HEK293 (cell line): ENCODE data around the gene SYNJ1.

Source experiments
- BCL11A ChIP-seq: fragments of 450-650 bp; formaldehyde crosslinking; IDR thresholded peaks from 2 replicates; pipeline ENCODE4 v1.5.1; 2016; ENCODE audit warnings: low read depth, missing biosample characterization, missing genetic modification characterization
- ELK4 ChIP-seq: IDR thresholded peaks from 2 replicates; pipeline ENCODE4 v1.6.1; 2011; ENCODE audit warnings: mild to moderate bottlenecking, low read depth, low read length, borderline replicate concordance
- HOXD13 ChIP-seq: sonication (generic); formaldehyde crosslinking; IDR thresholded peaks from 2 replicates; pipeline ENCODE4 v1.8.0; 2022; ENCODE audit warnings: missing genetic modification reagents, borderline replicate concordance
- IKZF3 ChIP-seq: fragments of 450-650 bp; IDR thresholded peaks from 2 replicates; pipeline ENCODE4 v1.5.0; 2018; ENCODE audit warnings: missing biosample characterization, mild to moderate bottlenecking, missing genetic modification characterization, moderate library complexity
- KLF10 ChIP-seq: fragments of 450-650 bp; IDR thresholded peaks from 2 replicates; pipeline ENCODE4 v1.5.1; 2018; ENCODE audit warnings: missing biosample characterization, mild to moderate bottlenecking, missing genetic modification characterization
- KLF7 ChIP-seq: fragments of 450-650 bp; formaldehyde crosslinking; IDR thresholded peaks from 2 replicates; pipeline ENCODE4 v1.5.1; 2016; ENCODE audit warnings: missing biosample characterization, missing genetic modification characterization, borderline replicate concordance
- MYNN ChIP-seq: fragments of 450-650 bp; formaldehyde crosslinking; IDR thresholded peaks from 2 replicates; pipeline ENCODE4 v1.5.1; 2016; ENCODE audit warnings: missing biosample characterization, missing genetic modification characterization, borderline replicate concordance
- PRDM1 ChIP-seq: fragments of 450-650 bp; formaldehyde crosslinking; IDR thresholded peaks from 2 replicates; pipeline ENCODE4; 2016; ENCODE audit warnings: missing biosample characterization, missing genetic modification characterization
- SP3 ChIP-seq: fragments of 450-650 bp; formaldehyde crosslinking; IDR thresholded peaks from 2 replicates; pipeline ENCODE4 v1.5.1; 2016; ENCODE audit warnings: missing biosample characterization, missing genetic modification characterization
- SP7 ChIP-seq: fragments of 450-650 bp; formaldehyde crosslinking; IDR thresholded peaks from 2 replicates; pipeline ENCODE4 v1.5.1; 2016; ENCODE audit warnings: missing biosample characterization, missing genetic modification characterization
- YY1 ChIP-seq: fragments of 450-650 bp; formaldehyde crosslinking; IDR thresholded peaks from 2 replicates; pipeline ENCODE4 v1.5.1; 2018; ENCODE audit warnings: missing biosample characterization, missing genetic modification characterization
- ZFHX2 ChIP-seq: fragments of 450-650 bp; formaldehyde crosslinking; conservative IDR thresholded peaks from 2 replicates; pipeline ENCODE4 v1.5.1; 2016; ENCODE audit warnings: missing biosample characterization, missing genetic modification characterization
- ZFP3 ChIP-seq: fragments of 450-650 bp; formaldehyde crosslinking; IDR thresholded peaks from 2 replicates; pipeline ENCODE4 v1.5.1; 2016; ENCODE audit warnings: low read depth, missing biosample characterization, missing genetic modification characterization
- ZNF10 ChIP-seq: fragments of 450-650 bp; formaldehyde crosslinking; IDR thresholded peaks from 2 replicates; pipeline ENCODE4 v1.5.1; 2017; ENCODE audit warnings: missing biosample characterization, missing genetic modification characterization
- ZNF121 ChIP-seq: fragments of 450-650 bp; formaldehyde crosslinking; IDR thresholded peaks from 2 replicates; pipeline ENCODE4 v1.5.1; 2016; ENCODE audit warnings: missing biosample characterization, missing genetic modification characterization
- ZNF140 ChIP-seq: fragments of 450-650 bp; formaldehyde crosslinking; IDR thresholded peaks from 2 replicates; pipeline ENCODE4 v1.5.1; 2016; ENCODE audit warnings: missing biosample characterization, missing genetic modification characterization
- ZNF214 ChIP-seq: fragments of 450-650 bp; formaldehyde crosslinking; IDR thresholded peaks from 2 replicates; pipeline ENCODE4 v1.5.1; 2017; ENCODE audit warnings: missing biosample characterization, mild to moderate bottlenecking, missing genetic modification characterization, borderline replicate concordance
- ZNF266 ChIP-seq: fragments of 450-650 bp; formaldehyde crosslinking; IDR thresholded peaks from 2 replicates; pipeline ENCODE4 v1.5.1; 2016; ENCODE audit warnings: missing biosample characterization, missing genetic modification characterization, low read depth
- ZNF302 ChIP-seq: fragments of 450-650 bp; formaldehyde crosslinking; IDR thresholded peaks from 2 replicates; pipeline ENCODE4 v1.5.1; 2016; ENCODE audit warnings: missing biosample characterization, missing genetic modification characterization, low read depth
- ZNF311 ChIP-seq: fragments of 450-650 bp; formaldehyde crosslinking; IDR thresholded peaks from 2 replicates; pipeline ENCODE4 v1.5.1; 2017; ENCODE audit warnings: missing biosample characterization, missing genetic modification characterization, borderline replicate concordance
- ZNF324 ChIP-seq: fragments of 450-650 bp; formaldehyde crosslinking; IDR thresholded peaks from 2 replicates; pipeline ENCODE4 v1.5.1; 2016; ENCODE audit warnings: missing biosample characterization, missing genetic modification characterization
- ZNF394 ChIP-seq: fragments of 450-650 bp; formaldehyde crosslinking; IDR thresholded peaks from 2 replicates; pipeline ENCODE4 v1.5.1; 2016; ENCODE audit warnings: missing biosample characterization, missing genetic modification characterization, mild to moderate bottlenecking, moderate library complexity, borderline replicate concordance
- ZNF404 ChIP-seq: fragments of 450-650 bp; formaldehyde crosslinking; IDR thresholded peaks from 2 replicates; pipeline ENCODE4 v1.5.1; 2017; ENCODE audit warnings: missing biosample characterization, missing genetic modification characterization
- ZNF473 ChIP-seq: fragments of 450-650 bp; formaldehyde crosslinking; IDR thresholded peaks from 2 replicates; pipeline ENCODE4 v1.5.1; 2017; ENCODE audit warnings: missing biosample characterization, missing genetic modification characterization
- ZNF514 ChIP-seq: fragments of 450-650 bp; formaldehyde crosslinking; IDR thresholded peaks from 2 replicates; pipeline ENCODE4 v1.5.1; 2016; ENCODE audit warnings: missing biosample characterization, missing genetic modification characterization
- ZNF529 ChIP-seq: fragments of 450-650 bp; formaldehyde crosslinking; IDR thresholded peaks from 2 replicates; pipeline ENCODE4 v1.5.1; 2017; ENCODE audit warnings: missing genetic modification characterization, missing biosample characterization; ENCODE audit not compliant: insufficient replicate concordance
- ZNF544 ChIP-seq: fragments of 450-650 bp; formaldehyde crosslinking; IDR thresholded peaks from 2 replicates; pipeline ENCODE4 v1.5.0; 2017; ENCODE audit warnings: missing biosample characterization, missing genetic modification characterization
- ZNF548 ChIP-seq: fragments of 450-650 bp; formaldehyde crosslinking; IDR thresholded peaks from 2 replicates; pipeline ENCODE4 v1.5.1; 2016; ENCODE audit warnings: missing biosample characterization, missing genetic modification characterization
- ZNF555 ChIP-seq: fragments of 450-650 bp; formaldehyde crosslinking; conservative IDR thresholded peaks from 2 replicates; pipeline ENCODE4 v1.5.1; 2017; ENCODE audit warnings: missing biosample characterization, mild to moderate bottlenecking, missing genetic modification characterization, inconsistent platforms
- ZNF558 ChIP-seq: fragments of 450-650 bp; formaldehyde crosslinking; IDR thresholded peaks from 2 replicates; pipeline ENCODE4 v1.5.1; 2016; ENCODE audit warnings: missing biosample characterization, missing genetic modification characterization
- ZNF623 ChIP-seq: fragments of 450-650 bp; formaldehyde crosslinking; IDR thresholded peaks from 2 replicates; pipeline ENCODE4 v1.5.1; 2016; ENCODE audit warnings: missing biosample characterization, missing genetic modification characterization
- ZNF626 ChIP-seq: fragments of 450-650 bp; sonication (Bioruptor Pico); formaldehyde crosslinking; IDR thresholded peaks from 2 replicates; pipeline ENCODE4 v1.5.1; 2018; ENCODE audit warnings: missing biosample characterization, missing genetic modification characterization, inconsistent platforms
- ZNF658 ChIP-seq: fragments of 450-650 bp; formaldehyde crosslinking; IDR thresholded peaks from 2 replicates; pipeline ENCODE4; 2016; ENCODE audit warnings: missing biosample characterization, missing genetic modification characterization
- ZNF677 ChIP-seq: fragments of 450-650 bp; IDR thresholded peaks from 2 replicates; pipeline ENCODE4 v1.5.0; 2018; ENCODE audit warnings: missing biosample characterization, mild to moderate bottlenecking, missing genetic modification characterization, moderate library complexity
- ZNF76 ChIP-seq: fragments of 450-650 bp; formaldehyde crosslinking; IDR thresholded peaks from 2 replicates; pipeline ENCODE4; 2016; ENCODE audit warnings: low read depth, missing biosample characterization, missing genetic modification characterization, borderline replicate concordance
- TF ChIP-seq, protein P1 (sequence below): fragments of 450-650 bp; formaldehyde crosslinking; IDR thresholded peaks from 2 replicates; pipeline ENCODE4 v1.5.1; 2016; ENCODE audit warnings: missing biosample characterization, missing genetic modification characterization
- TF ChIP-seq, protein P2 (sequence below): fragments of 450-650 bp; formaldehyde crosslinking; IDR thresholded peaks from 2 replicates; pipeline ENCODE4 v1.5.1; 2016; ENCODE audit warnings: missing biosample characterization, missing genetic modification characterization
- TF ChIP-seq, protein P3 (sequence below): sonication (generic); formaldehyde crosslinking; IDR thresholded peaks from 2 replicates; pipeline ENCODE4 v1.8.1; 2022; ENCODE audit warnings: mild to moderate bottlenecking, moderate library complexity, missing genetic modification reagents

Gene SYNJ1

DNA sequence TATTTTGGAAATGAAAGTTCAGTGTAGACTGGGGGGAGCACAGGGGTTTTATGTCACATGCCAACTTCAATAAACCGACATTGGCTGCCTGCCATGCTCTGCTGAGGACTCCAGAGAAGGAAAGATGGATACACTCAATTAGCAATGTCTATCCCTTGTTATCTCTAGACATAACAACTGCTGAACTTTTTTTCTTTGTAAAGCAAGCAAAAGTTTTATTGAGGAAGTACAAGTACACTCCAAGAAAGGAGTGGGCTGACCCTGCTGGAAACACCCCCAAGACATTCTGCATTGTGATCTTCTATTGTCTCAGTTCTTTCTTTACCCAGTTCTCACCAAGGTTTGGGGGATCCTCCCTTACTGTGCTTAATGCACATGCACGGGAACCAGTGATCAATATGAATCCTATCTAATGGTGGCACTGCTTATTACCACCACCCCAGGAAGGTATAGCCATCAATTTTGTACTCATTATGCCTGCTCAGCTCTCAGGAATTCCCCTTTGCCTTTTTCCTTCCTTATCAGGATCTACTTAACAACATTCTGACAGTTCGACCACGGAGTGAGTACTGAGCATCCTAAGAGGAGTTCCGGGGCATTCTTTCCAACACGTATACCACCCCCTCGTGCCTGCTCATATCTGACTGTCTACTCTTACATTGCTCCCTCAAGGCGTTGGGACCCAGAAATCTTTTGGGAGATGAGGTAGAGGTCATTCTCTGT, 28.7 kb downstream of the SYNJ1 start (continued):
- TF ChIP-seq ZNF623 (tag by site-specific recombination) (no peak), ZNF10 (tag by site-specific recombination) (0 out of 2 replicates have a peak, but pooled peaks have one; percentile 42), ZNF548 (tag by site-specific recombination) (no peak), SP3 (no peak), ZNF76 (no peak), ELK4 (no peak), SP7 (tag by site-specific recombination) (no peak), ZNF121 (no peak), IKZF3 (tag by site-specific recombination) (0 out of 2 replicates have a peak, but pooled peaks have one; percentile 21), ZNF514 (tag by site-specific recombination) (no peak), ZNF394 (tag by site-specific recombination) (no peak), ZNF677 (no peak), ZNF266 (tag by site-specific recombination) (no peak), YY1 (no peak), ZNF626 (tag by site-specific recombination) (no peak), ZNF311 (tag by site-specific recombination) (no peak), ZNF324 (tag by site-specific recombination) (no peak), KLF10 (peak; percentile 42; the same call in 1 of the 2 replicates), KLF7 (tag by site-specific recombination) (no peak), ZNF473 (tag by site-specific recombination) (no peak), ZNF214 (no peak), ZNF404 (tag by site-specific recombination) (no peak), HOXD13 (CRISPR knock-in tag) (no peak), ZNF544 (tag by site-specific recombination) (no peak), ZFP3 (tag by site-specific recombination) (no peak), ZFHX2 (no peak), ZNF558 (no peak), ZNF140 (tag by site-specific recombination) (no peak), BCL11A (0 out of 2 replicates have a peak, but pooled peaks have one; percentile 18), ZNF658 (tag by site-specific recombination) (no peak), MYNN (tag by site-specific recombination) (no peak), PRDM1 (tag by site-specific recombination) (no peak), ZNF302 (tag by site-specific recombination) (no peak), ZNF529 (tag by site-specific recombination) (no peak), ZNF555 (tag by site-specific recombination) (no peak)
- TF ChIP-seq, protein P1, sequence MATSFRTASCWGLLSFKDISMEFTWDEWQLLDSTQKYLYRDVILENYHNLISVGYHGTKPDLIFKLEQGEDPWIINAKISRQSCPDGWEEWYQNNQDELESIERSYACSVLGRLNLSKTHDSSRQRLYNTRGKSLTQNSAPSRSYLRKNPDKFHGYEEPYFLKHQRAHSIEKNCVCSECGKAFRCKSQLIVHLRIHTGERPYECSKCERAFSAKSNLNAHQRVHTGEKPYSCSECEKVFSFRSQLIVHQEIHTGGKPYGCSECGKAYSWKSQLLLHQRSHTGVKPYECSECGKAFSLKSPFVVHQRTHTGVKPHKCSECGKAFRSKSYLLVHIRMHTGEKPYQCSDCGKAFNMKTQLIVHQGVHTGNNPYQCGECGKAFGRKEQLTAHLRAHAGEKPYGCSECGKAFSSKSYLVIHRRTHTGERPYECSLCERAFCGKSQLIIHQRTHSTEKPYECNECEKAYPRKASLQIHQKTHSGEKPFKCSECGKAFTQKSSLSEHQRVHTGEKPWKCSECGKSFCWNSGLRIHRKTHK (tag by site-specific recombination): no peak
- TF ChIP-seq, protein P2, sequence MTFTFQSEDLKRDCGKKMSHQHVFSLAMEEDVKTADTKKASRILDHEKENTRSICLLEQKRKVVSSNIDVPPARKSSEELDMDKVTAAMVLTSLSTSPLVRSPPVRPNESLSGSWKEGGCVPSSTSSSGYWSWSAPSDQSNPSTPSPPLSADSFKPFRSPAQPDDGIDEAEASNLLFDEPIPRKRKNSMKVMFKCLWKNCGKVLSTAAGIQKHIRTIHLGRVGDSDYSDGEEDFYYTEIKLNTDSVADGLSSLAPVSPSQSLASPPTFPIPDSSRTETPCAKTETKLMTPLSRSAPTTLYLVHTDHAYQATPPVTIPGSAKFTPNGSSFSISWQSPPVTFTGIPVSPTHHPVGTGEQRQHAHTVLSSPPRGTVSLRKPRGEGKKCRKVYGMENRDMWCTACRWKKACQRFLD: no peak
- TF ChIP-seq, protein P3, sequence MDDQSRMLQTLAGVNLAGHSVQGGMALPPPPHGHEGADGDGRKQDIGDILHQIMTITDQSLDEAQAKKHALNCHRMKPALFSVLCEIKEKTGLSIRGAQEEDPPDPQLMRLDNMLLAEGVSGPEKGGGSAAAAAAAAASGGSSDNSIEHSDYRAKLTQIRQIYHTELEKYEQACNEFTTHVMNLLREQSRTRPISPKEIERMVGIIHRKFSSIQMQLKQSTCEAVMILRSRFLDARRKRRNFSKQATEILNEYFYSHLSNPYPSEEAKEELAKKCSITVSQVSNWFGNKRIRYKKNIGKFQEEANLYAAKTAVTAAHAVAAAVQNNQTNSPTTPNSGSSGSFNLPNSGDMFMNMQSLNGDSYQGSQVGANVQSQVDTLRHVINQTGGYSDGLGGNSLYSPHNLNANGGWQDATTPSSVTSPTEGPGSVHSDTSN (CRISPR knock-in tag): no peak
